Measurements from ENCODE around the gene TRIM51.
"Not testable (repeated sequence)": the region's sequence is repeated elsewhere in the genome, so short reads cannot be mapped to it uniquely, and the experiment has no call there.

The TRIM51 gene, protein sequence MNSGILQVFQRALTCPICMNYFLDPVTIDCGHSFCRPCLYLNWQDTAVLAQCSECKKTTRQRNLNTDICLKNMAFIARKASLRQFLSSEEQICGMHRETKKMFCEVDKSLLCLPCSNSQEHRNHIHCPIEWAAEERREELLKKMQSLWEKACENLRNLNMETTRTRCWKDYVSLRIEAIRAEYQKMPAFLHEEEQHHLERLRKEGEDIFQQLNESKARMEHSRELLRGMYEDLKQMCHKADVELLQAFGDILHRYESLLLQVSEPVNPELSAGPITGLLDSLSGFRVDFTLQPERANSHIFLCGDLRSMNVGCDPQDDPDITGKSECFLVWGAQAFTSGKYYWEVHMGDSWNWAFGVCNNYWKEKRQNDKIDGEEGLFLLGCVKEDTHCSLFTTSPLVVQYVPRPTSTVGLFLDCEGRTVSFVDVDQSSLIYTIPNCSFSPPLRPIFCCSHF

DNA sequence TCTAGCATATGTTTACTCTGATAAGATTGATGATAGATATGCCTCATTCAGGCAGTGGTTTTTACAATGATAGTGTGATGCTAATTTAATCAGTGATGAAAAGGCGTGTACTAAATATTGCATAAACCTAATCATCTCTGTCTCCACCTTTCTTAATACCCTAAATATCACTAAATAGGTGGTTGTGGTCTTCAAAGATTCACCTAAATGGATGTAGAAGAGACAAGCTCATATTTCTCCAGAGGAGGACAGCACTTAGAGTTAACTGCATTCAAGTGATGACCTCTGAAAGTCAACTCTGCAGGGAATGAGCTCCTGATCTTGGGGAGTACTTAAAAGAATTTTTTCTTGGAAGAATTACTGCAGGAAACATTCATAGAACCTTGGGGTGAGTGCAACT is at the start of gene TRIM51:
TRIM51 (plus strand) TSS at position 301 of the 400 bp plus-strand sequence. CDS start 2,132 bp downstream, outside the sequence.
- not testable (repeated sequence) for DNase-seq; H3K27ac Mint-ChIP-seq; H3K36me3 Mint-ChIP-seq; H3K27me3 Mint-ChIP-seq; H3K4me3 Mint-ChIP-seq; ATAC-seq (replicated peaks); H3K4me1 Mint-ChIP-seq; H3K9me3 Mint-ChIP-seq

DNA sequence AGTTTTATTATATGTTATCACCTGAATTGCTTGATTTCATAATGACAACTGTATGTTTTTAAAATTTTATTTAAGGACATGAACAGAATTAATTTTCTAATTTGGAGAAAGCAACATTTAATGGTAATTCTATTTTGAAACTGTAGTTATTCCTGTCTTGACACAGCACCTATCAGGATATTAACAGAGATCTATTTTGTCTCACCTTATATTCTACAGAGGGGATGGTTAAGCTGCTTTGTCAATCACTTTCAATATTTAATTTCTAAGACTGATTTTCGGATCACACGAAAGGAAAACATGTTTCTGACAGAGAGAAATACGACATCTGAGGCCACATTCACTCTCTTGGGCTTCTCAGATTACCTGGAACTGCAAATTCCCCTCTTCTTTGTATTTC is 44.6 kb upstream of the TRIM51 start, which contains the start of gene OR5D16:
OR5D16 (plus strand) TSS at position 301 of the 400 bp plus-strand sequence; CDS start at position 301, 0 bp downstream.
- H3K9me3 Mint-ChIP-seq: peaks cover 8 to 10% of the 10 kb centered on the region in 2 donors
- no peaks in the 10 kb centered on the region for H3K4me1 Mint-ChIP-seq
- H3K4me3 Mint-ChIP-seq: no peak within 1 kb of the TSS
- H3K27ac Mint-ChIP-seq: no peak within 1 kb of the TSS
- DNase-seq (no peak), ATAC-seq (replicated peaks) (no peak)
- no peaks in the 10 kb centered on the region for H3K27me3 Mint-ChIP-seq
- H3K36me3 Mint-ChIP-seq: no peaks in the 10 kb centered on the region

DNA sequence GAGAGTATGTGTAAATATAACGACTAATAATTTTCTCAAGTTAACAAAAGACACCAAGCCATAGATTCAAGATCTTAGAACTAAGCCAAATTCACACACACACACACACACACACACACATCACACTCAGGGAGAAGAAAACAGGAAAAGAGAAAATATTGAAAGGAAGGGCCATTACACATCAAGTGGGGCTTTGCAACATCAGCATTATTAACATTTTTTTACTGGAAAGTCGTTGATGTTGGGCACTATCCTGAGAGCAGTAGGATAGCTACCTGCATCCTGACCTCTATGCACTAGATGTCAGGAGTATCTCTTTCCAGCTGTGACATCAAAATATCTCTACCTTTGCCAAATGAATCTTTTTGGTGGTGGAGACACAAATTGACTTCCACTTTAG is 35.6 kb upstream of the TRIM51 start:
- Mint-ChIP-seq H3K27me3 (no peaks in the 10 kb centered on the region), H3K36me3 (no peaks in the 10 kb centered on the region), H3K27ac (no peak overlapping the region), H3K4me3 (no peak overlapping the region), H3K9me3 (peaks cover 0 to 3% of the 10 kb centered on the region in 2 donors), H3K4me1 (no peaks in the 10 kb centered on the region)
- DNase-seq: no peak
- ATAC-seq (replicated peaks): no peak

DNA sequence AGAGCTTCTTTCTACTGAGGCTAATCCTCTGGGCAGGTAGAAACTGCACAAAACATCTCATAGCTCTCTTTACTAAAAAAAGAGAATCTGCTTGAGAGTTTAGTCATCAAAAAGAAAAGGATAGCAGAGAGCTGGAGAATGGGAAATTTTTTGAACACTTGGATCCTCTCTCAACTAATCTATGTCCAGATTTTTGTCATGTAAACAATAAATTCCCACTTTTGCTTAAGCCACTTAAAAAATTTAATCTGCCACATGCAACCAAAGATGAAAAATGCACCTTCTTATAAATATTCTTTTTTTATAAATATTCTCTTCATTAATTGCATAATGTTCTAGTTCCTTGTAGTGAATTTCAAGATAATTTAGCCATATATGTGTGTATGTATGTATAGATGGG is 34.1 kb upstream of the TRIM51 start:
- Mint-ChIP-seq H3K27ac (no peak overlapping the region), H3K4me1 (no peaks in the 10 kb centered on the region), H3K4me3 (no peak overlapping the region)

DNA sequence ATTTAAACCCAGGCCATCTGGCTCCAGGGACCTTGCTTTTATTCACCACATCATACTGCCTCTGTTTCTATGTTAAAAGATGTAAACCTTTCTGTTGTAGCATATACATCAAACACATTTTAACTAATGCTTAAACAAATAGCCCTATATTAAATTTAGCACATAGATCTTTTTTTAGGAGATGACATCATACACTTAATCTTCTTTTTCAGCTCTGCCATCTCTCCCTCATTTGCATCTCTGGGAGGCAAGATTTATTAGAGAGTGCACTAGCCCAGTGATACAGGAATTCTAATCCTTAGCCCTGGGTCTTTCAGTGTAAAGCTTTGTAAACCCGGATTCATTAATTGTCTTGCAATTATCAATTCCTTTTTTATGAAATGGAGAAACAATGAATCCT is 31.0 kb upstream of the TRIM51 start:
- DNase-seq (no peak), ATAC-seq (replicated peaks) (no peak)
- Mint-ChIP-seq H3K9me3 (peaks cover 4 to 9% of the 10 kb centered on the region in 2 donors), H3K27me3 (no peaks in the 10 kb centered on the region), H3K4me3 (no peak overlapping the region), H3K36me3 (no peaks in the 10 kb centered on the region), H3K4me1 (no peaks in the 10 kb centered on the region), H3K27ac (no peak overlapping the region)

More for the DNA sequence above, 34.1 kb upstream of the TRIM51 start:
- peaks cover 1 to 5% of the 10 kb centered on the region in 2 donors for H3K9me3 Mint-ChIP-seq
- no peaks in the 10 kb centered on the region for H3K36me3 Mint-ChIP-seq
- DNase-seq (no peak), ATAC-seq (replicated peaks) (no peak)
- H3K27me3 Mint-ChIP-seq: no peaks in the 10 kb centered on the region

DNA sequence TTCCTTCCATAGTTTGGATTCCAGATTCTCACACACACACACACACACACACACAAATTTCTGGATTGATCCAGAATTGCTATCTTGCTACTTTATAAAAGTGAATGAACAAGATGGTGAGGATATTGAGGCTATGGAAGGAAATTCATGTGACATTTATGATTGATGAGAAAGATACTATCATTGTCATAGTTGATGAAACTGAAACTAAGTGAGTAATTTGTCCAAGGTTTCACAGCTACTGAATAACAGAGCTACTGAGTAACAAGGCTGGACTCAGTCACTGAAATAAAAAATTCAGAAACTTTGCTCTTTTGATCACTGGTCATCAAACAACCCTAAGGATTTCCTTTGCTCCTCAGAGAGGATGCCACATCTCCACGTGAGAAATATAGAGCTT is 28.4 kb upstream of the TRIM51 start:
- no peaks in the 10 kb centered on the region for H3K36me3 Mint-ChIP-seq
- no peak overlapping the region for H3K27ac Mint-ChIP-seq
- no peak for ATAC-seq (replicated peaks)
- H3K27me3 Mint-ChIP-seq: no peaks in the 10 kb centered on the region
- H3K9me3 Mint-ChIP-seq: peaks cover 4 to 6% of the 10 kb centered on the region in 2 donors
- no peaks in the 10 kb centered on the region for H3K4me1 Mint-ChIP-seq
- H3K4me3 Mint-ChIP-seq: no peak overlapping the region
- no peak for DNase-seq

DNA sequence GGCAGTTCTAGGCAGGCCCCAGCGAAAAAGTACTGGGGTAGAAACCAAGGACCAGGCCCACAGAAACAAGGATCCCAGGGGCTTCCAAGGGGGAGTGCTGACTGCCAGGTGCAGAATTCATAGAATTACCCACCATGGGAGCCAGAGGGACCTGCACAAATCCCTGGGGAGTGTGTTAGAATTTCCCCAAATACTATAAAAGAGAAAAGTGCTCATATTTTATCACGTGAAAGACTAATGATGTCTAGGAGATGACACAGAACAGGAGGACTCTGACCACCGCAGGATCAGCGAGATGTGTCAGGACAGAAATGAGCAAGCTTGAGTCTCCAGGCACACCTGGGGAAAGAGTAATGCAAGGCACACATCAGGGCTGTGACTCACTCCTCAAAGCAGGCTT is 15.7 kb upstream of the TRIM51 start:
- not testable (repeated sequence) for H3K27me3 Mint-ChIP-seq; H3K36me3 Mint-ChIP-seq; H3K4me1 Mint-ChIP-seq; H3K9me3 Mint-ChIP-seq; H3K4me3 Mint-ChIP-seq; ATAC-seq (replicated peaks); DNase-seq; H3K27ac Mint-ChIP-seq

DNA sequence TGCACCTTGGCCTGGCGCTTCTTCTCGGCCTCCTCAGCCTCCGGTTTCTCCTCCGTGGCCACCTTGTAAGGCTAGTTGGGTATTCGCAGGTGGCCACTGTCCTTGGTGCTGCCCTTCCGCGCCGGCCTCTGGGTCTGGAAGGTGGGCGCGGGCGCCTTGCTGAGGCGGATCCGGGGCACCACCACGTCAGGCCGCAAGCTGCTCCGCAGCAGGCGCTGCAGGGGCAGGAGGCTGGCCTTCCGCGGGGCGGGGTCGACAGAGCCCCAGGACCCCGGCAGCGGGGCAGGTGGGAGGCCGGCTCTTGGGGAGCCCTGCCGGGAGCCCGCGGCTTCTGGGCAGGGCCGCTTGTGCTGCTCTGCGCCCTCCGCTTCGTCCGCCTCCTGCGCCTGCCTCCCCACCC is 10.4 kb upstream of the TRIM51 start:
- DNase-seq; H3K27ac Mint-ChIP-seq; H3K4me1 Mint-ChIP-seq; H3K36me3 Mint-ChIP-seq; H3K4me3 Mint-ChIP-seq; ATAC-seq (replicated peaks); H3K9me3 Mint-ChIP-seq; H3K27me3 Mint-ChIP-seq: not testable (repeated sequence)

DNA sequence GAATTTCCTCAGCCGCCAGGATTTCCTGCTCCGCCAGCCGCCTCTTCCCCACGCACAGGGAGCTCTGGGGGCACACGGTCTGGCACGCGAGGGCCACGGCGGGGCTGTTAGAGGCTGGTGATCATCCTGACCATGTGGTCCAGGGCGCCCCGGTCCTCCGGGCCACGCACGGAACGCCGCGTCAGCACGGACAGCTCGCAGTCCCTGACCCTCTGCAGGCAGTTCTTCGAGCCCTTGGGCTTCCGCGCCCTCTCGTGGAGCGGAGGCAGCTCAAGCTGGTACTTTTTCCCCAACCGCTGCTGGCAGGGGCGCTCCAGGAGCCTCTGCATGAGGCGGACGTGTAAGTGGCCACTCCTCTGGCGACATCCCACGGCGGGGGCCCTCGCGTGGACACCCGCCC is 10.0 kb upstream of the TRIM51 start:
- DNase-seq; H3K4me1 Mint-ChIP-seq; H3K27me3 Mint-ChIP-seq; H3K36me3 Mint-ChIP-seq; ATAC-seq (replicated peaks); H3K4me3 Mint-ChIP-seq; H3K27ac Mint-ChIP-seq: not testable (repeated sequence)
- H3K9me3 Mint-ChIP-seq: peaks cover 4 to 11% of the 10 kb centered on the region in 2 donors

DNA sequence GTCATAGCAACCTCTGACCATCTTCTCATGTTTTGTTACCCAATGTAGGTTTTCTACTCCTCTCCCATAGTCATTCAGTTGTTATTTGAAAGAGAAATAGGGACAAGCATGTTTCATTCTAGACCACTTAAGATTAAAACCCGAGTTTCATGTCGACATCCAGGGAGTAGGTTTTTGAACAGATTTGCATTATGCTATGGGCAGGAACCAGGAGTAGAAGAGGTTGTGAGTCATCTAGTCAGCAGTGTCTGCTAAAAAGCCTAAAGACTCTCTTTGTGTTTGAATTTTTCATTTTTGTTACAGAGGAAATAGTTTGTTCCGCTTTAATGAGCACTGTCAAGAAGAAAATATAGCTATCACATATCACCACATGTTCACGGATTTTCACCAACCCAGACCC is 1.9 kb downstream of the TRIM51 start:
- not testable (repeated sequence) for H3K4me3 Mint-ChIP-seq; H3K36me3 Mint-ChIP-seq; H3K27me3 Mint-ChIP-seq; DNase-seq; H3K9me3 Mint-ChIP-seq; ATAC-seq (replicated peaks); H3K27ac Mint-ChIP-seq; H3K4me1 Mint-ChIP-seq

DNA sequence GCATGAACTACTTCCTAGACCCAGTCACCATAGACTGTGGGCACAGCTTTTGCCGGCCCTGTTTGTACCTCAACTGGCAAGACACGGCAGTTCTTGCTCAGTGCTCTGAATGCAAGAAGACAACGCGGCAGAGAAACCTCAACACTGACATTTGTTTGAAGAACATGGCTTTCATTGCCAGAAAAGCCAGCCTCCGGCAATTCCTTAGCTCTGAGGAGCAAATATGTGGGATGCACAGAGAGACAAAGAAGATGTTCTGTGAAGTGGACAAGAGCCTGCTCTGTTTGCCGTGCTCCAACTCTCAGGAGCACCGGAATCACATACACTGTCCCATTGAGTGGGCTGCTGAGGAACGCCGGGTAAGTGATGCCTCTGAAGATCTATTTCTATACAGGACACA is 2.4 kb downstream of the TRIM51 start:
- DNase-seq; H3K9me3 Mint-ChIP-seq; H3K36me3 Mint-ChIP-seq; H3K27ac Mint-ChIP-seq; ATAC-seq (replicated peaks); H3K4me1 Mint-ChIP-seq; H3K4me3 Mint-ChIP-seq; H3K27me3 Mint-ChIP-seq: not testable (repeated sequence)

DNA sequence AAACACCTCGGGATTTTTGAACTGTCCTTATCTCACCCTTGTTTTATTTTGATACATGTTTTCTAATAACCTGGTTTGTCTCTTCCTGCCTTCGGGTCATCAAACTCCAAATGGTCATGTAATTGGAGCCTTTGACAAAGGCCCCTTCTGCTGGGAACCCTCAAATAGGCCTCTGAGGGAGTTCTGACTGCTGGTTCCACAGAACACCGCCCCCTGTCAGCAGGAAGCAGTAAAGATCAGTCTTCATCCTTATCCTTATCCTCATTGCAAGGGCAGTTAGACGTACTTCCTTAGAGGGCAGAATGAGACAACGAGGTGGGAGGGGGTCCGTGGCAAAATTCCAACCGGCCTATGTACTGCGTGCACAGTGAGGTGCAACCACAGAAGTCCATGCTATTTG is 12.1 kb downstream of the TRIM51 start:
- Mint-ChIP-seq H3K9me3 (peaks cover 3 to 8% of the 10 kb centered on the region in 2 donors), H3K27me3 (no peaks in the 10 kb centered on the region), H3K4me1 (no peaks in the 10 kb centered on the region), H3K4me3 (no peak overlapping the region), H3K36me3 (no peaks in the 10 kb centered on the region), H3K27ac (no peak overlapping the region)
- no peak for DNase-seq
- no peak for ATAC-seq (replicated peaks)

DNA sequence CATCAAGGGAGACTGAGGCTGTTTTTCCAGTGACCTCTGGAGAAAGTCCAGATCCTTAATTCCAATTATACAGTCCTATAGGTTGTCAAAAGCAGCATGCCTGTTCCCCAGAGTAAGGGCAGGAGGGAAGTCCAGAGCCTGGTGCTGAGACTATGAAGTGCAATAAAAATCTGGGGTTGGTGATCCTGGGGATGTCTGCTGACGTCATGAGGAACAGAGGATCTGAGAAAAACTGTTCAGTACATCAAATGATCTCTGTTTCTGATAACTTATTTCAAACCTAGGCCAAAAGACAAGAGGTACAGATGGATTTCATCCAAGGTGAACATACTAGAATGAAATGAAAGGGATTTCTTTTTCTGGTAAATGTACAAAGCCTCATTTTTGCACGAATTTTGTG is 19.2 kb downstream of the TRIM51 start:
- Mint-ChIP-seq H3K27ac (no peak overlapping the region), H3K4me3 (no peak overlapping the region), H3K27me3 (no peaks in the 10 kb centered on the region), H3K36me3 (no peaks in the 10 kb centered on the region), H3K4me1 (no peaks in the 10 kb centered on the region), H3K9me3 (peaks cover 0 to 3% of the 10 kb centered on the region in 2 donors)
- DNase-seq: no peak
- no peak for ATAC-seq (replicated peaks)

DNA sequence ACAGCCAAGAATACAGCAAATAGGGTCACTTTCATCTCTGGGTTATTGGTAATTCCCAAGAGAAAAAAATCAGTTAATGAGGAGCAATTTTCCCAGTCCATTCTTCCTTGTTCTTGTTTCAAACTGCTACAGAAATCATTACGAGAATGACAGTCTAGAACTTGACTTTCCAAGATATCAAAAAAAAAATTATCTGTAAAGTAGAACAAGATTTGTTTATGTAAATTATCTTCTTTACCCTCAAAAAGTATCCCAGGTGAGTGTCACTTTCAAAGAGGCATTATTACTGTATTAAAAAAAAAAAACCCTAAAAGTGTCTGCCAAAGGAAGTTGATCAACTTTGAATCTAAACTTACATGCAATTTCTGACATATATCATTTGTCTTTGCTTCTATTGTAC is 31.4 kb downstream of the TRIM51 start, which contains the start of gene OR5W2:
OR5W2 (minus strand) TSS at position 101 of the 400 bp plus-strand sequence; CDS start at position 101, 0 bp downstream.
- H3K27me3 Mint-ChIP-seq: no peaks in the 10 kb centered on the region
- H3K9me3 Mint-ChIP-seq: peaks cover 5 to 7% of the 10 kb centered on the region in 2 donors
- no peak within 1 kb of the TSS for H3K27ac Mint-ChIP-seq
- H3K4me3 Mint-ChIP-seq: no peak within 1 kb of the TSS
- no peaks in the 10 kb centered on the region for H3K4me1 Mint-ChIP-seq
- no peaks in the 10 kb centered on the region for H3K36me3 Mint-ChIP-seq
- no peak for DNase-seq
- no peak for ATAC-seq (replicated peaks)

DNA sequence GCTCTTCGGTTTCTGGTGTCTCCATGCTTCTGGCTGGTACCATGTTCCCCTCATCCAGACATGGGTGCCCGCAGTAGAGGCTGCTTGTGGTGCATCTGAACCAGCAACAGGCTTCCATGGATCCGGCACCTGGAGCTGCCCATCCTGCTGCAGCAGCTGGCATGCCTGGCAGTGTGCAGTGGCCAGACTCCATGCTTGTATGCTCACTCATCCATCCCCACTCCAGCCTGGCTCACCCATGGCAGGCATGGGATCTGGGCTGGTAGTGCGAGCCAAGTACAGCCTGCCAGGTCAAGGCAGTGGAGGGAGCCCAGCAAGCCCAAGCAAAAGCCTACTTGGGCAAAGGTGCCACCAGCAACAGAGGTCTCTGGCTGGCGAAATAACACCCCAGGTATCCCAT is 37.4 kb downstream of the TRIM51 start:
- no peaks in the 10 kb centered on the region for H3K36me3 Mint-ChIP-seq
- DNase-seq (no peak), ATAC-seq (replicated peaks) (no peak)
- no peaks in the 10 kb centered on the region for H3K4me1 Mint-ChIP-seq
- H3K27me3 Mint-ChIP-seq: no peaks in the 10 kb centered on the region
- H3K4me3 Mint-ChIP-seq: no peak overlapping the region
- peaks cover 0 to 5% of the 10 kb centered on the region in 2 donors for H3K9me3 Mint-ChIP-seq
- no peak overlapping the region for H3K27ac Mint-ChIP-seq
